ENCODE results near the gene ISCA2. TPM values are rescaled to one million over a fixed set of nuclear protein-coding genes. Genes with fewer than 3 reads are reported as not detected.

Gene ISCA2
- polyA plus RNA-seq, 1 donor (not counting 4 experiments of a cell fraction or from before 2014, with no cell fraction given), result 33.0 TPM

DNA sequence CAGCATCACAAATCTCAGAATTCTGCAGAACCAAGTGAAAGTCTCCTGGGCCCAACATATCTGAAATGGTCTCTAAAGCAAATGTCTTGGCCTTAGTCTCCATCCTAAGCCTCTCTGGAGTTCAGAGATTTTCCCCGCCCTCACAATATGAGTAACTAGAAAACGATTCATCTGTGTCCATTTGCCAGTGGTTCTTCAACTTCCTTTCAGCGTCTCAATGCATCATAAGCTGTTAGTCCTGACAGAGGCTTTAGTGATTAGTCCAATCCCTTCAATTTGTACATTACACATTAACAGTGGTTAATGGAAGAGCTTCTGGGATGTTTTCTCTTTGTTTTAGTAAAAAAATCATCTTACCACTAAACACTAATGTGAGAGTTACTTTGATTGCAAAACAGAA is 17.9 kb upstream of the ISCA2 start:
- H4K20me1 ChIP-seq (ENCODE audit: control insufficient read depth, extremely low read depth, insufficient read depth, low read length), result no peaks in the 10 kb centered on the region
- no peaks in the 10 kb centered on the region for H3K27me3 ChIP-seq (ENCODE audit: control insufficient read depth, extremely low read depth, insufficient read depth, low read length)
- FAIRE-seq (peak; percentile 20), DNase-seq (ENCODE audit: low read depth, low spot score) (no peak)
- no peak overlapping the region for H2AFZ ChIP-seq (ENCODE audit: control insufficient read depth, low read length)
- peaks cover 4% of the 10 kb centered on the region for H3K4me1 ChIP-seq (ENCODE audit: control insufficient read depth, extremely low read depth, insufficient read depth, low read length)
- H3K4me3 ChIP-seq (ENCODE audit: control insufficient read depth in 2 of 3, extremely low read depth in 1 of 3, insufficient read depth in 2 of 3, low read depth in 1 of 3, low read length in 3 of 3), result no peak overlapping the region
- H3K9ac ChIP-seq (ENCODE audit: control insufficient read depth, extremely low read depth, insufficient read depth, low read length), result no peak overlapping the region
- H3K4me2 ChIP-seq (ENCODE audit: control insufficient read depth, extremely low read depth, insufficient read depth, low read depth, low read length), result no peak overlapping the region
- H3K36me3 ChIP-seq (ENCODE audit: control insufficient read depth in 2 of 2, extremely low read depth in 1 of 2, insufficient read depth in 2 of 2, low read length in 2 of 2), result peaks cover 27% of the 10 kb centered on the region in 2 experiments
- H3K27ac ChIP-seq (ENCODE audit: control insufficient read depth, insufficient read depth, low read length), result no peak overlapping the region
- no peaks in the 10 kb centered on the region for H3K9me3 ChIP-seq (ENCODE audit: control insufficient read depth, low read depth, low read length)
- H3K9me1 ChIP-seq (ENCODE audit: control insufficient read depth, extremely low read depth, insufficient read depth, low read length), result no peaks in the 10 kb centered on the region
- dilution Hi-C loops (cut with MboI; ENCODE audit: extremely low pct_ligation_motif_present, low sequenced_read_pairs), result no loop called here
- H3K79me2 ChIP-seq (ENCODE audit: control insufficient read depth, insufficient read depth, low read length), result no peaks in the 10 kb centered on the region
- TF ChIP-seq EZH2 (IDR thresholded peaks at IDR 0.05; ENCODE audit: low read length), result no peak

DNA sequence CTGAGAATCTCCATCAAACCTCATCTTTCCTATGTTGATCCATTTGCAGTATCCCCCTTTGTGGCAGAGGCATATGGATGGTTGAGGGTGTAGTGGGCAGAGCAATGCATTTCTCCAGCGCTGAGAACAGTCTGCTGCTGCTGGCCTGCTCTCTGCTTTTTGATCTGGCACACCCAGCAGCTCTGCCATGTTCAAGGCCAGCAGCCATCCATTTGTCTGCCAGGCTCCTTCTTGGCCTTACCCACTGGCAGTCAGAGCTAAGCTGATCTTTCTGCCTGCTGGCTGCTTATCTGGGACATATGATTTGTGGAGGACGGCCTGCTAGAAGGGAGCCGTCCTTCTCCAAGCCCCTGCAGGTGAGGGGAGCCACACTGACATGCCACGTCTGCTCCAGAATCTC is 17.5 kb upstream of the ISCA2 start:
- dilution Hi-C loops (cut with MboI; ENCODE audit: extremely low pct_ligation_motif_present, low sequenced_read_pairs), result no loop called here
- no peak overlapping the region for H2AFZ ChIP-seq (ENCODE audit: control insufficient read depth, low read length)
- H3K79me2 ChIP-seq (ENCODE audit: control insufficient read depth, insufficient read depth, low read length), result no peaks in the 10 kb centered on the region
- TF ChIP-seq, protein P1, sequence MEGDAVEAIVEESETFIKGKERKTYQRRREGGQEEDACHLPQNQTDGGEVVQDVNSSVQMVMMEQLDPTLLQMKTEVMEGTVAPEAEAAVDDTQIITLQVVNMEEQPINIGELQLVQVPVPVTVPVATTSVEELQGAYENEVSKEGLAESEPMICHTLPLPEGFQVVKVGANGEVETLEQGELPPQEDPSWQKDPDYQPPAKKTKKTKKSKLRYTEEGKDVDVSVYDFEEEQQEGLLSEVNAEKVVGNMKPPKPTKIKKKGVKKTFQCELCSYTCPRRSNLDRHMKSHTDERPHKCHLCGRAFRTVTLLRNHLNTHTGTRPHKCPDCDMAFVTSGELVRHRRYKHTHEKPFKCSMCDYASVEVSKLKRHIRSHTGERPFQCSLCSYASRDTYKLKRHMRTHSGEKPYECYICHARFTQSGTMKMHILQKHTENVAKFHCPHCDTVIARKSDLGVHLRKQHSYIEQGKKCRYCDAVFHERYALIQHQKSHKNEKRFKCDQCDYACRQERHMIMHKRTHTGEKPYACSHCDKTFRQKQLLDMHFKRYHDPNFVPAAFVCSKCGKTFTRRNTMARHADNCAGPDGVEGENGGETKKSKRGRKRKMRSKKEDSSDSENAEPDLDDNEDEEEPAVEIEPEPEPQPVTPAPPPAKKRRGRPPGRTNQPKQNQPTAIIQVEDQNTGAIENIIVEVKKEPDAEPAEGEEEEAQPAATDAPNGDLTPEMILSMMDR (optimal IDR thresholded peaks at IDR 0.05 in 1 of 3, IDR thresholded peaks at IDR 0.05 in 1 of 3, conservative IDR thresholded peaks at IDR 0.05 in 1 of 3; ENCODE audit: extremely low read depth in 1 of 3, insufficient read depth in 2 of 3, low read length in 3 of 3), result no peak
- no peak for TF ChIP-seq EZH2 (IDR thresholded peaks at IDR 0.05; ENCODE audit: low read length)
- no peaks in the 10 kb centered on the region for H4K20me1 ChIP-seq (ENCODE audit: control insufficient read depth, extremely low read depth, insufficient read depth, low read length)
- no peaks in the 10 kb centered on the region for H3K9me3 ChIP-seq (ENCODE audit: control insufficient read depth, low read depth, low read length)
- H3K9me1 ChIP-seq (ENCODE audit: control insufficient read depth, extremely low read depth, insufficient read depth, low read length), result no peaks in the 10 kb centered on the region
- no peak overlapping the region for H3K4me2 ChIP-seq (ENCODE audit: control insufficient read depth, extremely low read depth, insufficient read depth, low read depth, low read length)
- H3K4me3 ChIP-seq (ENCODE audit: control insufficient read depth in 2 of 3, extremely low read depth in 1 of 3, insufficient read depth in 2 of 3, low read depth in 1 of 3, low read length in 3 of 3), result no peak overlapping the region
- peaks cover 4% of the 10 kb centered on the region for H3K4me1 ChIP-seq (ENCODE audit: control insufficient read depth, extremely low read depth, insufficient read depth, low read length)
- no peak for DNase-seq (ENCODE audit: low read depth, low spot score)
- H3K27ac ChIP-seq (ENCODE audit: control insufficient read depth, insufficient read depth, low read length), result no peak overlapping the region
- no peak for FAIRE-seq
- H3K9ac ChIP-seq (ENCODE audit: control insufficient read depth, extremely low read depth, insufficient read depth, low read length), result no peak overlapping the region
- peaks cover 30 to 31% of the 10 kb centered on the region in 2 experiments for H3K36me3 ChIP-seq (ENCODE audit: control insufficient read depth in 2 of 2, extremely low read depth in 1 of 2, insufficient read depth in 2 of 2, low read length in 2 of 2)
- H3K27me3 ChIP-seq (ENCODE audit: control insufficient read depth, extremely low read depth, insufficient read depth, low read length), result no peaks in the 10 kb centered on the region

DNA sequence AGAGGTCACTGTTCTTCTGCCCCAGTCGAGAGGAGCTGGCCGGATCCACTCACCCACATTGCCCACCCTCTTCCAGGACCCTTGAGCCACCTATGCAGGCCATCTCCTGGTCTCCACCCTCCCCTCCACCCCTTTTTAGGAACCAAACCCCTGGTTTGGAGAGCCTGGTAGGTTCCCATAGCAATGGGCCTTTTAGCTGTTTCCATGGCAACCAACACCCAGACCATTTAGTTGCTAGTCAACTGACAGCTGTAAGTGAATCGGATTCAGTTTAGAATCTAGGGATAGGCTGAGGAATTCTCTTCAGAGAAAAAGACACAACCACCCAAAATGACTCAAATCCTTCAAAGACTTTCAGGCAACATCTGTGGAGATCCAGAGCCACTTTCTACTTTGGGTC is 17.0 kb upstream of the ISCA2 start:
- no peak overlapping the region for H3K27ac ChIP-seq (ENCODE audit: control insufficient read depth, insufficient read depth, low read length)
- H3K4me2 ChIP-seq (ENCODE audit: control insufficient read depth, extremely low read depth, insufficient read depth, low read depth, low read length), result no peak overlapping the region
- H3K4me1 ChIP-seq (ENCODE audit: control insufficient read depth, extremely low read depth, insufficient read depth, low read length), result peaks cover 4% of the 10 kb centered on the region
- H3K27me3 ChIP-seq (ENCODE audit: control insufficient read depth, extremely low read depth, insufficient read depth, low read length), result no peaks in the 10 kb centered on the region
- no peaks in the 10 kb centered on the region for H4K20me1 ChIP-seq (ENCODE audit: control insufficient read depth, extremely low read depth, insufficient read depth, low read length)
- no peaks in the 10 kb centered on the region for H3K9me1 ChIP-seq (ENCODE audit: control insufficient read depth, extremely low read depth, insufficient read depth, low read length)
- DNase-seq (ENCODE audit: low read depth, low spot score), result no peak
- no peak for FAIRE-seq
- H3K79me2 ChIP-seq (ENCODE audit: control insufficient read depth, insufficient read depth, low read length), result no peaks in the 10 kb centered on the region
- no peak for TF ChIP-seq EZH2 (IDR thresholded peaks at IDR 0.05; ENCODE audit: low read length)
- TF ChIP-seq, protein P1 (optimal IDR thresholded peaks at IDR 0.05 in 1 of 3, IDR thresholded peaks at IDR 0.05 in 1 of 3, conservative IDR thresholded peaks at IDR 0.05 in 1 of 3; ENCODE audit: extremely low read depth in 1 of 3, insufficient read depth in 2 of 3, low read length in 3 of 3), result no peak
- no peaks in the 10 kb centered on the region for H3K9me3 ChIP-seq (ENCODE audit: control insufficient read depth, low read depth, low read length)
- no peak overlapping the region for H3K9ac ChIP-seq (ENCODE audit: control insufficient read depth, extremely low read depth, insufficient read depth, low read length)
- H3K36me3 ChIP-seq (ENCODE audit: control insufficient read depth in 2 of 2, extremely low read depth in 1 of 2, insufficient read depth in 2 of 2, low read length in 2 of 2), result peaks cover 34% of the 10 kb centered on the region in 2 experiments
- H3K4me3 ChIP-seq (ENCODE audit: control insufficient read depth in 2 of 3, extremely low read depth in 1 of 3, insufficient read depth in 2 of 3, low read depth in 1 of 3, low read length in 3 of 3), result no peak overlapping the region
- dilution Hi-C loops (cut with MboI; ENCODE audit: extremely low pct_ligation_motif_present, low sequenced_read_pairs), result no loop called here
- H2AFZ ChIP-seq (ENCODE audit: control insufficient read depth, low read length), result no peak overlapping the region

Data from keratinocyte (primary cell).